ENCODE results near the gene ICAM3. TPM values are rescaled to one million over a fixed set of nuclear protein-coding genes. Genes with fewer than 3 reads are reported as not detected.

ICAM3 gene
- polyA plus RNA-seq, 1 of the 3 experiments (the other 2 are of a cell fraction) = 15.6 TPM

DNA sequence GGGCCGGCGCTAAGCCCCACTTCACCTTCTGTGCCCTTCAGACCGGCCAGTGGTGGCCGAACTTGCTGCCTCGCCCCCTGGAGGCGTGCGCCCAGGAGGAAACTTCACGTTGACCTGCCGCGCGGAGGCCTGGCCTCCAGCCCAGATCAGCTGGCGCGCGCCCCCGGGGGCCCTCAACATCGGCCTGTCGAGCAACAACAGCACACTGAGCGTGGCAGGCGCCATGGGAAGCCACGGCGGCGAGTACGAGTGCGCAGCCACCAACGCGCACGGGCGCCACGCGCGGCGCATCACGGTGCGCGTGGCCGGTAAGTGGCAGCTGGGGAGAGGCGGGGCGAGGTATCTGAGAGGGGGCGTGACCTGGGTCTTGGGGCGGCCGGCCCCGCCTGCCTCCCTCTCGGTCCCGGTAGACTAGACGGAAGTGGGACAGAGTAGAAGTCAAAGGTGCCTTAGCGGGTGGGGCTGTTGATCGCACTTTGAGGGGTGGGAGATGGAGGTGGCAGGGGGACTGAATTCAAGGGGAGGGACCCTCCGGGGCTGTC is 44.0 kb downstream of the ICAM3 start (continued):
- TF ChIP-seq, protein P1, sequence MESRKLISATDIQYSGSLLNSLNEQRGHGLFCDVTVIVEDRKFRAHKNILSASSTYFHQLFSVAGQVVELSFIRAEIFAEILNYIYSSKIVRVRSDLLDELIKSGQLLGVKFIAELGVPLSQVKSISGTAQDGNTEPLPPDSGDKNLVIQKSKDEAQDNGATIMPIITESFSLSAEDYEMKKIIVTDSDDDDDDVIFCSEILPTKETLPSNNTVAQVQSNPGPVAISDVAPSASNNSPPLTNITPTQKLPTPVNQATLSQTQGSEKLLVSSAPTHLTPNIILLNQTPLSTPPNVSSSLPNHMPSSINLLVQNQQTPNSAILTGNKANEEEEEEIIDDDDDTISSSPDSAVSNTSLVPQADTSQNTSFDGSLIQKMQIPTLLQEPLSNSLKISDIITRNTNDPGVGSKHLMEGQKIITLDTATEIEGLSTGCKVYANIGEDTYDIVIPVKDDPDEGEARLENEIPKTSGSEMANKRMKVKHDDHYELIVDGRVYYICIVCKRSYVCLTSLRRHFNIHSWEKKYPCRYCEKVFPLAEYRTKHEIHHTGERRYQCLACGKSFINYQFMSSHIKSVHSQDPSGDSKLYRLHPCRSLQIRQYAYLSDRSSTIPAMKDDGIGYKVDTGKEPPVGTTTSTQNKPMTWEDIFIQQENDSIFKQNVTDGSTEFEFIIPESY (IDR thresholded peaks at IDR 0.05; ENCODE audit: borderline replicate concordance, low read depth) = no peak
- no peak for TF ChIP-seq MEF2A (IDR thresholded peaks at IDR 0.05; ENCODE audit: borderline replicate concordance, low read depth)
- no peak for TF ChIP-seq CHD2 (IDR thresholded peaks at IDR 0.05; ENCODE audit: low read length, partially characterized antibody)

DNA sequence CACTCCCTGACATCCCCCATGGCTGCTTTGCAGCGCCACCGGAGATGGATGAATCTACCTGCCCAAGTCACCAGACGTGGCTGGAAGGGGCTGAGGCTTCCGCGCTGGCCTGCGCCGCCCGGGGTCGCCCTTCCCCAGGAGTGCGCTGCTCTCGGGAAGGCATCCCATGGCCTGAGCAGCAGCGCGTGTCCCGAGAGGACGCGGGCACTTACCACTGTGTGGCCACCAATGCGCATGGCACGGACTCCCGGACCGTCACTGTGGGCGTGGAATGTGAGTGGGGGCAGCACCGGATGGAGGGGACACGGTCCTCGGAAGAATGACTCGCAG is 45.1 kb downstream of the ICAM3 start:
- no peak overlapping the region for H3K9ac ChIP-seq
- H3K9me2 ChIP-seq = no peaks in the 10 kb centered on the region
- H3K4me3 ChIP-seq (ENCODE audit: low read depth in 2 of 2, low read length in 1 of 2) = no peak overlapping the region
- no peak for TF ChIP-seq JUND (IDR thresholded peaks at IDR 0.05)
- WGBS (ENCODE audit: low lambda C conversion rate) = 47% methylated on average over 8 of the region's 25 CpGs
- H4K20me1 ChIP-seq (ENCODE audit: insufficient read depth) = no peaks in the 10 kb centered on the region
- H3K9me3 ChIP-seq = no peaks in the 10 kb centered on the region
- no peaks in the 10 kb centered on the region for H3K36me3 ChIP-seq (replicated peaks in 1 of 2; ENCODE audit: control insufficient read depth in 1 of 2, insufficient read depth in 2 of 2, low read length in 1 of 2)
- CTCF ChIA-PET = interaction anchor here (0.8 to 0.9 kb wide), 2 partner anchors 16 to 122 kb away, joined by 3 to 4 read pairs; partner anchors contain the start of gene ZGLP1
- no peaks in the 10 kb centered on the region for H3K27me3 ChIP-seq (ENCODE audit: insufficient read depth)
- peaks cover 0 to 32% of the 10 kb centered on the region in 2 experiments; a peak in 1 of 4 replicates for H3K4me1 ChIP-seq (ENCODE audit: control insufficient read depth in 1 of 2, insufficient read depth in 2 of 2, low read depth in 1 of 2, low read length in 1 of 2)
- H3K4me2 ChIP-seq = no peak overlapping the region
- no peak overlapping the region for H3K27ac ChIP-seq (ENCODE audit: low read depth in 2 of 2, low read length in 1 of 2)
- DNase-seq = no peak
- no peaks in the 10 kb centered on the region for H3F3A ChIP-seq (replicated peaks; ENCODE audit: insufficient read depth)
- H3K79me2 ChIP-seq (ENCODE audit: insufficient read depth) = no peaks in the 10 kb centered on the region
- POLR2A ChIA-PET = no interaction called here
- H2AFZ ChIP-seq (ENCODE audit: low read depth) = no peak overlapping the region

DNA sequence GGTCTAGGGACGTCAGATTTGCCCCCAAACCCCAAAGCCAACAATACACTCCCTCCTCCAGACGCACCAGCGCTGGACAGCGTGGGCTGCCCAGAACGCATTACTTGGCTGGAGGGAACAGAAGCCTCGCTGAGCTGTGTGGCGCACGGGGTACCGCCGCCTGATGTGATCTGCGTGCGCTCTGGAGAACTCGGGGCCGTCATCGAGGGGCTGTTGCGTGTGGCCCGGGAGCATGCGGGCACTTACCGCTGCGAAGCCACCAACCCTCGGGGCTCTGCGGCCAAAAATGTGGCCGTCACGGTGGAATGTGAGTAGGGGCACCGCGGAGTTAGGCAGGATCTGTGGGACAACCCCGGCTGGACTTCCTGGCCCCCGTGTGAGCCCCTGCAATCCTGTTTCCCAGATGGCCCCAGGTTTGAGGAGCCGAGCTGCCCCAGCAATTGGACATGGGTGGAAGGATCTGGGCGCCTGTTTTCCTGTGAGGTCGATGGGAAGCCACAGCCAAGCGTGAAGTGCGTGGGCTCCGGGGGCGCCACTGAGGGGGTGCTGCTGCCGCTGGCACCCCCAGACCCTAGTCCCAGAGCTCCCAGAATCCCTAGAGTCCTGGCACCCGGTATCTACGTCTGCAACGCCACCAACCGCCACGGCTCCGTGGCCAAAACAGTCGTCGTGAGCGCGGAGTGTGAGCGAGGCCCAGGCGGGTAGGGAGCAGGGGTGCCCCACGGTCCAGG is 45.6 kb downstream of the ICAM3 start:
- Histone ChIP-seq H3K79me2 (ENCODE audit: insufficient read depth) (no peaks in the 10 kb centered on the region), H3K9me3 (no peaks in the 10 kb centered on the region), H3K4me3 (ENCODE audit: low read depth in 2 of 2, low read length in 1 of 2) (no peak overlapping the region; a peak in 1 of 4 replicates), H3F3A (replicated peaks; ENCODE audit: insufficient read depth) (no peaks in the 10 kb centered on the region), H3K4me1 (ENCODE audit: control insufficient read depth in 1 of 2, insufficient read depth in 2 of 2, low read depth in 1 of 2, low read length in 1 of 2) (peaks cover 0 to 37% of the 10 kb centered on the region in 2 experiments; a peak in 1 of 4 replicates), H3K9ac (no peak overlapping the region), H3K4me2 (no peak overlapping the region), H3K27me3 (ENCODE audit: insufficient read depth) (no peaks in the 10 kb centered on the region; the same call in 1 of the 2 replicates), H2AFZ (ENCODE audit: low read depth) (no peak overlapping the region), H3K36me3 (replicated peaks in 1 of 2; ENCODE audit: control insufficient read depth in 1 of 2, insufficient read depth in 2 of 2, low read length in 1 of 2) (no peaks in the 10 kb centered on the region), H4K20me1 (ENCODE audit: insufficient read depth) (no peaks in the 10 kb centered on the region), H3K27ac (ENCODE audit: low read depth in 2 of 2, low read length in 1 of 2) (no peak overlapping the region), H3K9me2 (no peaks in the 10 kb centered on the region)
- CTCF ChIA-PET = interaction anchor here (0.8 to 2.9 kb wide), 3 partner anchors 16 to 123 kb away, joined by 3 to 21 read pairs (median 4); partner anchors contain the start of genes ICAM1 and ZGLP1
- DNase-seq = no peak
- POLR2A ChIA-PET = interaction anchor here (0.7 kb wide), 1 partner anchor 68 kb away, joined by 3 read pairs; no protein-coding TSS in a partner anchor
- WGBS (ENCODE audit: low lambda C conversion rate) = 58% methylated on average over 29 of the region's 49 CpGs
- TF ChIP-seq, protein P2, sequence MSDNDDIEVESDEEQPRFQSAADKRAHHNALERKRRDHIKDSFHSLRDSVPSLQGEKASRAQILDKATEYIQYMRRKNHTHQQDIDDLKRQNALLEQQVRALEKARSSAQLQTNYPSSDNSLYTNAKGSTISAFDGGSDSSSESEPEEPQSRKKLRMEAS (IDR thresholded peaks at IDR 0.05; ENCODE audit: low read depth) = no peak
- no peak for TF ChIP-seq ELF1 (IDR thresholded peaks at IDR 0.05)
- no peak for TF ChIP-seq FOXJ3 (CRISPR knock-in tag; IDR thresholded peaks at IDR 0.05)
- no peak for TF ChIP-seq MXI1 (IDR thresholded peaks at IDR 0.05; ENCODE audit: low read depth, low read length)
- no peak for TF ChIP-seq EZH2phosphoT487 (IDR thresholded peaks at IDR 0.05; ENCODE audit: borderline replicate concordance, low read depth)
- TF ChIP-seq, protein P3, sequence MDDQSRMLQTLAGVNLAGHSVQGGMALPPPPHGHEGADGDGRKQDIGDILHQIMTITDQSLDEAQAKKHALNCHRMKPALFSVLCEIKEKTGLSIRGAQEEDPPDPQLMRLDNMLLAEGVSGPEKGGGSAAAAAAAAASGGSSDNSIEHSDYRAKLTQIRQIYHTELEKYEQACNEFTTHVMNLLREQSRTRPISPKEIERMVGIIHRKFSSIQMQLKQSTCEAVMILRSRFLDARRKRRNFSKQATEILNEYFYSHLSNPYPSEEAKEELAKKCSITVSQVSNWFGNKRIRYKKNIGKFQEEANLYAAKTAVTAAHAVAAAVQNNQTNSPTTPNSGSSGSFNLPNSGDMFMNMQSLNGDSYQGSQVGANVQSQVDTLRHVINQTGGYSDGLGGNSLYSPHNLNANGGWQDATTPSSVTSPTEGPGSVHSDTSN (IDR thresholded peaks at IDR 0.05) = no peak
- no peak for TF ChIP-seq SIN3A (IDR thresholded peaks at IDR 0.05; ENCODE audit: borderline replicate concordance, low read depth, low read length)
- TF ChIP-seq RFX5 (IDR thresholded peaks at IDR 0.05; ENCODE audit: low read length) = no peak
- TF ChIP-seq RCOR1 (IDR thresholded peaks at IDR 0.05; ENCODE audit: low read length) = no peak
- no peak for TF ChIP-seq TEAD4 (IDR thresholded peaks at IDR 0.05; ENCODE audit: borderline replicate concordance, insufficient read depth)
- TF ChIP-seq, protein P1 (IDR thresholded peaks at IDR 0.05; ENCODE audit: borderline replicate concordance, low read depth) = no peak
- TF ChIP-seq GABPA (IDR thresholded peaks at IDR 0.05; ENCODE audit: low read depth) = no peak
- TF ChIP-seq MEF2A (IDR thresholded peaks at IDR 0.05; ENCODE audit: borderline replicate concordance, low read depth) = no peak
- TF ChIP-seq, protein P4, sequence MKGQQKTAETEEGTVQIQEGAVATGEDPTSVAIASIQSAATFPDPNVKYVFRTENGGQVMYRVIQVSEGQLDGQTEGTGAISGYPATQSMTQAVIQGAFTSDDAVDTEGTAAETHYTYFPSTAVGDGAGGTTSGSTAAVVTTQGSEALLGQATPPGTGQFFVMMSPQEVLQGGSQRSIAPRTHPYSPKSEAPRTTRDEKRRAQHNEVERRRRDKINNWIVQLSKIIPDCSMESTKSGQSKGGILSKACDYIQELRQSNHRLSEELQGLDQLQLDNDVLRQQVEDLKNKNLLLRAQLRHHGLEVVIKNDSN (IDR thresholded peaks at IDR 0.05; ENCODE audit: borderline replicate concordance, low read depth) = no peak
